GM19043 (cell line): ENCODE data around the gene FOXJ3.

ENCODE experiments used
- ATAC-seq: cut with Tn5 transposase; IDR thresholded peaks from one replicate; pipeline ENCODE4 v1.9.1; 2021; ENCODE audit warnings: low read depth; ENCODE audit not compliant: unreplicated experiment

The FOXJ3 gene

DNA sequence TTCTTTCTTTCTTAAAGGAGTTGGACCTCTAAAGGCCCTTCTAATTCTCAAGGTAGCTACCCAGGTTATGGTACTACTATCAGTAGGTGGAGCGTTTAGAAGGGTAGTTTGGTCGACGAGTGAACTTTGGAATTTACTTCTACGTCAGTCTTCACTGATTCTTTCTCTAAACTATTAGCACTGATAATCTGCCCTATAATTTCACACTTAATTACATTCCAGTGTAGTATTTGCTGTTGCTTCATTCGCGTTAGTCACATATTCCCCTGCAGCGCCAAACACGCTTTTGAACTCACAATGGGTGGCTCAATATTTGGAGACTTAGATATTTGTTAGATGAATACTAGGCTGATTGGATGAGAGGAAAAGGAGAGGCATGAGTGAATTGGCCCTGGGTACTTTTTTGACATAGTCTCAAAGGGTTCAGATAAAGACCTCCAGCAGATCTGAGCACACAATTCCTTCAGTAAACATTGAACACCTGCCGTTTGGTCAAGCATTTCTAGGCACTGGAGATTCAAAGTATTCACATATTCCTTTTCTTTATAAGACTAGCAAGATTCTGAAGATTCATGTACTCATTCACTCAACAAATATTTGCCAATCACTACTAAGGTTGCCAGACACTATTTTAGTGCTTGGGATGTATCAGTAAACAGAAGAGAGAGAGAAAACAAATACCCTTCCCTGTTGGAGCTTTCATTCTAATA, 929 bp upstream of the FOXJ3 start:
- ATAC-seq: no peak

DNA sequence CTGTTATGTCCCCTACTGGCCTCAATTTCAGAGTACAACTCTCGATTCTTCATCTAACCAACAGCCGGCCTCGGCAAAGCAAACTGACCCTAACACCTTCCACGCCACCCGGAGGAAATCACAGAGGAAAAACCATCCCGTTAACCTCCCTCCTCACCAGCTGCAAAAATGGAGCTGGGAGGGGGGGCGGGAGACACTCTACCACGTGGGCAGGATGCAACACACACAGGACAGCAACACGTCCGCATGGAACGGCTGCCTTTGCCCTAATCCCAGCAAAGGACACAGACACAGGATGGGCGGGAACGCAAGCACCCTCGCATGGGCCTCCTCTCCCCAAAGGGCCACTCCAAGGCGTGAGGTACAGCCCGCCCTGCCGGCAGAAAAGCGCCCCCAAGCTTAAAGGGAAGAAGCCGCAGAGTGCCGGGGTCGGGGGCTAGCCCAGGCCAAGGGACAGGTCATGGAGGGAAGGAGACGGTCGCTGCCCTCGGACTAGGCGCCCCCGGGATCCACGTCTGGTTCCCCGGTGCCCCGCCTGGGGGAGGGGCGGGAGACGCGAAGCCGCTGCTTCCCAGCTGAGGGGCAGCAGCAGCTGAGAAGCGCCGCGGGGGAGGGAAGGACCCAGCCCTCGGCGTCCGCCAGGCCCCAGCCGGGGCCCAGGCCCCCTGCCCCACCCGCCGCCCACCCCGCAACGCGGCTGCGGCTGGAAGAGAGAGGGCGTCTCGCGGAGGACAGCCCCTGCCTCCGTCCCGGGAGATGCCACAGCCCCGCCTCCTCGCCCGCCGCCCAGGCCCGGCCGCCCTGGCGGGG, 590 bp downstream of the FOXJ3 start:
- ATAC-seq: peak; percentile 33

DNA sequence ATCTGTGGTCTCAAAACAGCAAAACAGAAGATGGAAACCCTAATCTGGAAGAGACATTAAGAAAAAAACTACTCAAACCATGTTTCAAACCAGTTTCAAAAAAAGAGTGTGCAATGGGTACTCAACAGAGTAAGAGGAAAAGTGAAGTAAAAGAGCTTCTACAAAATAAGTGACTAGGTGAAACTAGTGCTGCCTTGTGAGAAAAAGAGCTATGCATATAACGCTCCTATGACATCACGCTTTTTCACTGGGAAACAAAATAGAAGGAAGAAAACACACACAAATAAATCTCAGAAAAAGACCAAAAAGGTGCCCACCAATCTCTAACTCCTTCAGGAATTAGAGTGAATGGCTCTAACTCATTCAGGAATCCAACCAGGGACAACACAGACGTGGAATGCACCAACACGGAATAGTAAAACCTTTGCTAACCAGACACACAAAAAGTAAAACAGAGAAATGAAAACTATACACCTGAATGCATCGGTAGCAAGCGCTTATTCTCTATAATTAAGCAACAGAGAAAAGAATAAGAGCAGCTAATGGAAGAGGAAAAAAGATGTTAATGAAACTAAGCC, 1.3 kb downstream of the FOXJ3 start:
- ATAC-seq: no peak

DNA sequence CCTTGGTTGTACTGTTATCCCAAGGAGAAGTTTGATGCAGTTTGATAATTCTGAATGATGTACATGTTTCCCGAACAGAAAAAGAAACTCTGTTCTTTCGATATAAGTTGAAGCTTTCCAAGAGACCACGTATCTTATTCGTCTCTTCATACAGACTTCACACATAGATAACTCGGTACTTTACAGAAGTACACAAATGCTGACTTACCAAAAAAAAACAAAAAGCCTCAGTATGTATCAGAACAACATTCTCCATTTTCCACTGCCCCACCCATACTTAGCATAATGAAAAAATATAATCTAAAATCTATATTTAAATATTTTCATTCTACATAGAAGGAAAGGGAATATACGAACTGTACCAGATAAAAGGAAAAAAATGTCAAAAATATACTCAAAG, 2.2 kb downstream of the FOXJ3 start:
- no peak for ATAC-seq

DNA sequence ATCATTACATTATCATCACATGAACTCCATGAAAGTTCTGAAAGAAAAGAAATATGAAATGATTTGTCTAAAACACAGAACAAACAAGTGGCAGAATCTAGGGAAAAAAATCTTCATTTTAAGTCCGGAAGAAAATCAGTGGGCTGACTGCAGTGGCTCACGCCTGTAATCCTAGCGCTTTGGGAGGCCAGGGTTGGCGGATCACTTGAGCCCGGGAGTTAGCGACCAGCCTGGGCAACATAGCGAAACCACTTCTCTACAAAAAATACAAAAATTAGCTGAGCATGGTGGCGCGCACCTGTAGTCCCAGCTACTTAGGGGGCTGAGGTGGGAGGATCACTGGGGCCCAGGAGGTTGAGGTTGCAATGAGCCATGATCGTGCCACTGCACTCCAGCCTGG, 4.8 kb downstream of the FOXJ3 start:
- no peak for ATAC-seq

DNA sequence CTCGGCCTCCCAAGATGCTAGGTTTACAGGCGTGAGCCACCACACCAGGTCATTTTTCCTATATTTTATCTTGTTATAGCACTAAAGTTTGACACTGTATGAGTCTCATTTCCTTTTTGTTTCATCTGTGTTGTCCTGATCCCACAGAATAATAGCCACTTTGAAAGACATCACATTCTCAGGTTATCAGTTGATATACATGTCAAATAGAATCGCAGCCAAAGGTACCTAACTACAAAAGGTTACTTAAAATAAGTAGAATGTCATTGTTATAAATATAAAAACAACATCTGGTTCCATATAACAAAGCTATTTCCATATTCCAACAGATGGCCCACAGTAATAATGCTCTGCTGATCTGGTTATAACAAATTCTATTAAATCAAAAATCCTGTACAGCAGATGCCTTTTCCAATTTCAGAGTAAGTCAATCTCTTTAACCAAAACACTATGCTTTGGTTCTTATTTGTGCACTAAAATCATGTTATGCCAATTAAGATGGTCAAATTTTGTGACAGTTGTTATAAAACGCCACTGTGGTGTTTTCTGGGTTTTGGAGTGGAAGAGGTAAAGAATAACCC, 6.0 kb downstream of the FOXJ3 start:
- ATAC-seq: no peak

DNA sequence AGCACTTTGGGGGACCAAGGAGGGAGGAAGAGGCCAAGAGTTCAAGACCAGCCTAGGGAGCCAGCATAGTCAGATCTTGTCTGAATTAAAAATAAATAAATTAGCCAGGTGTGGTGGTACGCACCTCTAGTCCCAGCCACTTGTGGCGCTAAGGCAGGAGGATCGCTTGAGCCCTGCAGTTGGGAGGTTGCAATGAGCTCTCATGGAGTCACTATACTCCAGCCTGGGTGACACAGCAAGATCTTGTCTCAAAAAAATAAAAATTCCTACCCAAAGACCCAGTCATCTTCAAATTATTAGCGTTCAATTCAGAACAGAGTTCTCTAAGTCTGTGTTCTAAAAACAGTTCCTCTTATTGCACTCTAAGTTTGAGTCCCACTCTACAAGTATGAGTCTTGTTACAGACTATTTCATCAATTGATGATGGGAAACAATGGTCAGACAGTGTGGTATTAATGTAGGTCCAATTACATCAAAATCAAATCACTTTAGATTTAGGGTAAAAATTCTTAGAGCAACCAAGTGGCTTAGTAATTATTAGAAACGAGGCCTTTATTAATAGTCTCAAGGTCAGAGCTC, 6.9 kb downstream of the FOXJ3 start:
- ATAC-seq: no peak

DNA sequence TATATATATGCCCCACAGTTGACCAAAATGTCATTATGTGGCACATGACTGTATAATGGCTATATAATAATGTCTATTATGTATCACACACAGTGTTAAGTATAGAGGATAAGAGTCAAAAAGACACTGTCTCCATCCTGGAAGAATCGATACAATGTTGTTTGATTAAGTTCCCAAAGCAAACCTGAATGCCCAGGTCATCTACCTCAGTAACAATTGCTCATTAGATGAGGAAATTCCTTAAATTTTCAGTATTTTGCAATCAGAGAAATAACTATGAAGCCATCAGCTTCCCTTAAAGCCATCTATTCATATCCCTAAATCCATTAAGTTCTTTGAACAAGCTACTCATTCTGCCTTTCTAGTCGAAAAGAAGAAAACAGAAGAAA, 10.0 kb downstream of the FOXJ3 start:
- ATAC-seq: no peak

DNA sequence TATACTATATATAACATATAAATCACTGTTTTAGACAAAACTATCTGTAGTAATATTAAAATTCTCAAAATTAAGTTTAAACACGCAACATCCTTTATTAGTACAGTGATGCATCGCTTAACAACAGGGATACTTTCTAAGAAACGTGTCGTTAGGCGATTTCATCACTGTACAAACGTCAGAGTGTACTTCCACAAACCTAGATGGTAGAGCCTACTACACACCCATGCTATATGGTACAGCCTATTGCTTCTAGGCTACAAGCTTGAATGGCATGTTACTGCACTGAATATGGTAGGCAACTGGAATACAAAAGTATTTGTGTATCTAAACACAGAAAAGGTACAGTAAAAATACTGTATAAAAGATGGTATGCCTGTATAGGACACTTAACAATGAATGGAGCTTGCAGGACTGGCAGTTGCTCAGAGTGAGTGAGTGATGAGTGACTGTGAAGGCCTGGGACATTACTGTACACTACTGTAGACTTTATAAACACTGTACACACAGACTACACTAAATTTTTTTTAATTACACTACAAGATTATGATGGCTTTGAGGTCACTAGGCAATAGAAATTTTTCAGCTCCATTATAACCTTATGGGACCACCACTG, 10.5 kb downstream of the FOXJ3 start:
- no peak for ATAC-seq

DNA sequence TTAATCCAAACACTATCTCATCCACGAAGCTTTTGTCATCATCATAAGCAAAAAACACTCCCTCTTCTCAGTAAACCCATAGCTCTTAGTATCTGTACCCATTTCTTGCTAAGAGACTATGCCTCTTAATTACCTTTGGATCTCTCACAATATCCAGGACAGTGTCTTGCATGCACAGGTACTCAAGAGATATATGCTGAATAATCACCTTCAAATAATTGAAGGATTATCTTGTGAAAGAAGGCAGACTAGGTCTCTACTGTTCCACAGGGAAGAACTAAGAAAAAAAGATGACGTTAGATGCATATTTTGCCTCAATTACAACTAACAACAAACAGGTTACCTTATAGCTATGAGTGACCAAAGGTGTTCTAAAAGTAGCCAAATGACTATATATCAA, 11.5 kb downstream of the FOXJ3 start:
- no peak for ATAC-seq

DNA sequence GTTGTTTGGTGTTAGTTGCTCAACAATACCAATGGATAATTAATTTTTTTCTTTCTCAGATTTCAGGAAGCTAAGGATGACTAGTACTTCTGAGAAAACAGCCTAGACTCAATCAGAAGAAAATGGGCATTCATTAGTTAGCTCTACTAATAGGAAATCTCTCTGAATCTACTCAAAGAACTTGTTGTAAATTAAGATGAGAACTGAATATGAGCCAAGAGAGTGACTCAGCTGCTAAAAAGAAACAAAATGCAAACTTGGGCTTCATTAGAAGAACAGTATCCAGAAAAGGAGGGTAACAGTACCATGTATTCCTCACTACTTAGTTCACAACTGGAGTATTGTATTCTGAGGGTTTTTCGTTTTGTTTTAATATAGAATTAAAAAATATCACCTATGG, 12.5 kb downstream of the FOXJ3 start:
- no peak for ATAC-seq

DNA sequence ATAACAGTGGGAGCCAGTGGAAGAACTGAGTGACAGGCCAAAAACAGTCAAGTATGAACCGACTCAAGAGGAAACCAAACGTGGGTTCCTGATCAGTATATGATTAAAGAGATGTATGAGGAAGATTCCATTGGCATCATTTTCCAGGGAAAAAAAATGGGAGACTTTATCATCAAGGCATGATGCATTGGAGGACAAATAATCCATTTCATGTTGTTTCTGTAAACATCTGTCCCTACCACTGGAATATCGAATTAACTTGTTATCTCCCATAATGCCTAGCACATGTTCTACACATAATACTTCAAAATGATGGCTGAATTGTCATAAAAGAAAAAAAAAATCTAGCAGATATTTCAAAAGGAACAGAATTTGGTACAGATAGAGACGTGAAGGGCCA, 13.3 kb downstream of the FOXJ3 start:
- ATAC-seq: no peak

DNA sequence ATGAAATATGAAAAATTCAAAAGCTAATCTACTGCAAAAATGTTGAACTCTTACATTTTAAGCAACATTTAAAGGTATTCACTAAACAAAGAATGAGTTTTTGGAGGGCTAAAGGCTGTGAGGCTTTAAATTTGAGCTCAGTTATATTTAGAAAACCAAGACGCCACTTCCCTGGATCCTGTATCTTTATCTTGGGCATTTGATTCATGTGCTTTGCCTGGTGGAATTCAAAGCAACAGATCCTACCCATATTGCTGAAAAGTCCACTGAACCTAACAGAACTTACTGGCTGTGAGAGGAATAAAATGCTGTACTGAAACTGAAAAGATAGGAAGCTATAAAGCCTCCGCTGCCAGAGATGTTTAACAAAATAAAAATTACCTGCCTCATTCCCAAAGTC, 14.3 kb downstream of the FOXJ3 start:
- no peak for ATAC-seq

DNA sequence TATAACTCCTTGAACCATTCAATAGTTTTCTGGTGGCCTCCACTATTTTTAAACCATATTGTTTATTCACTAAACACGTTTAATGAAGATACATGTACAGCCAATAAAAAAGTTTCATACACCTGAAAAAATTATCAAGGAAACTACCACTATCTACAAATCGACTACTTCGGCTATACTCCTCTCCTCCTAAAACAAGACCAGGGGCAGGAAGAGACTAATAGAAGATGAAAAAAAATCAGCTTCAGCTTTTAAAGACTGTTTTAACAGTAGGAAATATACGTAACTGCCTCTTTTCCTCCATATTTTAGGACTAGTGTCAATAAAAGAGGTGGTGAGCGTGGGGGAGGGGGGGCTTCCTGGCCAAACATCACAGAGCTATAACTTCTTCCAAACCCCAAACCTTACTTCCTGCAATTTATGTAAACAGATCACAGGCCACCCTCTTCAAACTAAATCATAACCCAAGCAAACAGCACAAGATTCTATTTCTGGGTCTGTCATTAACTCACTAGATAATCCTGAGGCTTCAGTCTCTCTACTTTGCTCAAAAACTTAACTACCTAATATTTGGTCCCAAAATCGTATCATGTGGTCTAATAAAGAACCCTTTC, 15.1 kb downstream of the FOXJ3 start:
- ATAC-seq: no peak

DNA sequence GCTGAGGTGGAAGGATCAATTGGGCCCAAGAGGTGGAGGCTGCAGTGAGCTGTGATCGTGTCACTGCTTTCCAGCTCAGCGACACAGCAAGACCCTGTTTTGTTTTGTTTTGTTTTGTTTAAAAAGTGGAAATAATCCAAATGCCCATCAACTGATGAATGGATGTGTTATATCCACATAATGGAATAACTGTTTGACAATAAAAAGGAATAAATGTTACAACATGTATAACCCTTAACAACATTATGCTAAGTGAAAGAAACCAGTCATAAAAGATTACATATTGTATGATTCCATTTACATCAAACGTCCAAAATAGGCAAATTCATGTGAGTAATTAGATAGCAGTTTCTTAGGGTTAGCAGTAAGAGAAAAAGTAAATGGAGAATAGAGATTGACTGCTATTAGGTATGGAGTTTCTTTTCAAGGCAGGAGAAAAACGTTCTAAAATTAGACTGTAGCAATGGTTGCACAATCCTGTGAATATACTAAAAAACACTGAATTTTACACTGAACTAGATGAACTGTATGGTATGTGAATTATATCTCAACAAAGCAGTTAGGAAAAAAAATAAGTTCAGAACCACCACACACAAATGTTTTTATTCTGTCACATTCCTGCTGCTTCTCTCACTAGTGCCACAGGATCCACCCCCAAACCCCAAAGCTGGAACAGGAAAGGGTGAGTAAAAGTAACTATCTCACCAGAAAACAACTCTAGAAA, 15.7 kb downstream of the FOXJ3 start:
- no peak for ATAC-seq

DNA sequence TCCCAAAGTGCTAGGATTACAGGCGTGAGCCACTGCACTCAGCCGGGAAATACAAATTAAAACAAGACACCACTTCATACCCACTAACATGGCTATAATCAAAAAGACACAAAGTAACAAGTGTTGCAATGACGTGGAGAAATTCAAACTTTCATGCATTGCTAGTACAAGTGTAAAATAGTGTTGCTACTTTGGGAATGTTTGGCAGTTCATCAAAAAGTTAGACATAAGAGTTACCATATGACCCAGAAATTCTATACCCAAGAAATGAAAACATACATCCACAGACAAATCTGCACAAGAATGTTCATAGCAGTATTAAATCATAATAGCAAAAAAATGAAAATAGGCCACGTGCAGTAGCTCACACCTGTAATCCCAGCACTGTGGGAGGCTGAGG, 16.4 kb downstream of the FOXJ3 start:
- no peak for ATAC-seq

DNA sequence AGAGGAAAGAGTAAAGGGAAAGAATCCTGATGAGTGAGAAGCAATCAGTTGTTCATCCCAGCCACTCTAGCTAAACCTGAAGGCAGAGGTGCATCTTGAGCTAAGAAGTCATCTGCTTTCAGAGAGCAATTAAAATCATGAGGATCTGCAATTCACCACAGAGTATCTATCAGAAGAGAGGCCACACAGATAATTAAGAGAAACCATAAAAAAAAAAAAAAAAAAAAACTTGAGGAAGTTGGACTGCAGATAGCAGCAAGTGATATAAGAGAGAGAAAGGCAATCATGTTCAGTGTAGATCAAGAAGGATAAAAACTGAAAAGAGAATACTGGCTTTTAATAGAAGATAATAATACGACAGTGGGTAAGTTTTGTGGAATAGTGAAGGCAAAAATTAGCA, 17.7 kb downstream of the FOXJ3 start:
- ATAC-seq: no peak

DNA sequence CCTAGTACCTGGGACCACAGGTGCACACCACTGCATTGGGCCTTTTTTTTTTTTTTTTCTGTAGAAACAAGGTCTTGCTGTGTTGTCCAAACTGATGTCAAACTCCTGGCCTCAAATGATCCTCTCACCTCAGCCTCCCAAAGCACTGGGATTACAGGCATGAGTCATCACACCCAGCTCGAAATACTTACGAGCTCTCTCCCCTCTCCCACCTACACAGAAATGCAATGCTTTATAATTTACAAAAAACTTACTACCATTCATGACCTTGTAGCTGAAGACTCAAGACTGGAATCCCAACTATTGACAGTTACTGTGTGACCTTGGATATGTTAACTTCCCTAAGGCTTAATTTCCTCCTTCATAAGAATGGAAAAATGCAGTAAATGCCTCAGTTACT, 18.7 kb downstream of the FOXJ3 start:
- no peak for ATAC-seq

DNA sequence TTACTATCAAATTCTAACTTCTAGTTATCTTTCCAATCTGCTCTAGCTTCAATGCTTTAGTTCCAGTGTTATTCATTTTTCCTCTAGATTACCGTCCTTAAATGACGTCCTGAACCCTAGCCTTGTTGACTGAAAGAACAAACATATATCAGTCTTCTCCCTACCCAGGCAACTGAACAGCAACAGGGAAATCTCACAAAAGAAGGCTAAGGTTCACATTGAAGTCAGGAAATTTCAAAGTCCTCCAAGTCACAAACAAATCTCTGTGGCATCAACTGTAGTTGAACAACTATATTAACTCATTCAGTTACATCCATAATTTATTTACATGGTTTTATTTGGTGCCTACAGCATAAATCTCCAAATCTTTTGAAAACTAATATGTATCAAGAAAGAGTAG, 19.5 kb downstream of the FOXJ3 start:
- no peak for ATAC-seq

DNA sequence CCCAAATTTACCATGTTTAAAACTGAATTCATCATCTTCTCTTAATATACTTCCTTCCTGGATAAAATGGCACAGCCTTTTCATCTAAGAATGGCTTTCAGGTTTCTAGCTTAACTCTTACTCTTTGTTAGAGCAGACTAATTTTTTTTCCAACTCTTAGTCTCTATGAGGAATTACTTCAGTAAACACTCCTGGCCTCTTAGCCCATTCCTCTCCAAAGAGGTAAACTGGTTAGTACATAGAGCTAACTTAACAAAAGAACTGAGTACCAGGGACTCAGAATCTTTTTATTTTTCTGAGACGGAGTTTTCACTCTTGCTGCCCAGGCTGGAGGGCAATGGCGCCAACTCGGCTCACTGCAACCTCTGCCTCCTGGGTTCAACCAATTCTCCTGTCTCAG, 21.1 kb downstream of the FOXJ3 start:
- ATAC-seq: no peak
